Stimulated activated CD8-positive, alpha-beta memory T cell treated with anti-CD3 and anti-CD28 coated beads, Interleukin-15, amount 100 ng/mL, for 24 hours (primary cell): ENCODE data around the gene COPG1.
"Not testable (repeated sequence)": the region's sequence is repeated elsewhere in the genome, so short reads cannot be mapped to it uniquely, and the experiment has no call there.

Experiments used
- DNase-seq: peaks from one replicate; pipeline ENCODE4 v3.0.0-alpha.2; 2020; ENCODE audit warnings: low read depth

COPG1 gene

DNA sequence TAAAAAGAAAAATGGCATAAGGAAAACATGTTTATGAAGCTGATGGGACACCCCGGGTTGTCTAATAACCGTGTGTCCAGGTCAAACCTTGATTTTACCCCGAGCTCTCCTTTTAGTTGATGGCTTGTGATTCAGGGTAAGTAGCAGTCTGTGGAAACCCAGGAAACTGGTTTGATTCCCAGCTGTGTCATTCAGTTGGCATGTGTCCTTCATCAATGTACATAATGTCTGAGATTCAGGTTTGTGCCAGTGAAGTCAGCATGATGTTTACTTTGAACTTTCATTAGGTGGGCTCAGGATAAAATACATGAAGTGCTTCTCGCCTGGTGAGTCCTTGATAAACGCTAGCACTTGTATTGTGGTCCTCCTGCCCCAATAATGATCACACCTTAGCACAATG, 4.3 kb upstream of the COPG1 start:
- no peak for DNase-seq

GRCh38 chr3:129245641-129246306, 3.6 kb upstream of the COPG1 start:
- not testable (repeated sequence) for DNase-seq

DNA sequence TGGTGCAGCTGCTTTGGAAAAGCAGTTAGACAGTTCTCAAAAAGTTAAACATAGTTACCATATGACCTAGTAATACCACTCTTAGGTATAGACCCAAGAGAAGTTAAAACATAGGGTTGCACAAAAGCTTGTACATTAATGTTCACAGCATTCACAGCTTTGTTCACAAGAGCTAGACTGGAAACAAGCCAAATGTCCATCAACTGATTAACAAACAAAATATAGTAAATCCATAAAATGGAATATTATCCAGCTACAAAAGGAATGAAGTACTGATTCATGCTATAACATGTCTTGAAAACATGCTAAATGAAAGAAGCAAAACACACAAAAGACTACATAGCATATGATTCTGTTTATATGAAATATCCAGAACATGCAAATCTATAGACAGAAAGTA, 2.8 kb upstream of the COPG1 start:
- no peak for DNase-seq

DNA sequence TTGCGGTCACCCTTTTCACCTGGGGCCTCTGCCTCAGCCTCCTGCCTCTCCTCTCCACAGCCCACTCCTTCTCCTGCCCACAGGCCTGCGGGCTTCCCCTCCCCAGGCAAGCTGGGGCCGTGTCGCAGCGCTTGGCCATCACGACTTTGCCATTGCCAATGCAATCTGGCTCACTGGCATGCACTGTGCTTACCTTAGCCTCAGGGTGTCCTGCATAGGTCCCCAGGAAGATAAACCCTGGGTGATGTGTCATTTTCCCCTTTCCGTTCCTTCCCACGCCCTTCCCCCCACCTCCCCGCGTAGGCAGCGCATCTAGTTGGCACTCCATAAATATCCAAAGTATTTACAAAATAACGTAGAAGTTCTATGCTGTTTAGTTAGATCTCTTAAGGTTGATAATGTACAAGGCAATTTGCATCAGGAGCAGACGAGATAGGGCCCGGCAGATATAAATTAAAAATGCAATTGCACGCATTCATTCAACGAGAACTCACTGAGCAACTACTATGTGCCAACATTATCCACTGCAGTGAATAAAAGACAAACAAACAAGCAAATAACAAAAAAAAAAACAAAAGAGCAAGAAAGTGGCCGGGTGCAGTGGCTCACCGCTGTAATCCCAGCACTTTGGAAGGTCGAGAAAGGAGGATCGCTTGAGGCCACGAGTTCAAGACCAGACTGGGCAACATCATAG, 973 bp upstream of the COPG1 start:
- DNase-seq: no peak

DNA sequence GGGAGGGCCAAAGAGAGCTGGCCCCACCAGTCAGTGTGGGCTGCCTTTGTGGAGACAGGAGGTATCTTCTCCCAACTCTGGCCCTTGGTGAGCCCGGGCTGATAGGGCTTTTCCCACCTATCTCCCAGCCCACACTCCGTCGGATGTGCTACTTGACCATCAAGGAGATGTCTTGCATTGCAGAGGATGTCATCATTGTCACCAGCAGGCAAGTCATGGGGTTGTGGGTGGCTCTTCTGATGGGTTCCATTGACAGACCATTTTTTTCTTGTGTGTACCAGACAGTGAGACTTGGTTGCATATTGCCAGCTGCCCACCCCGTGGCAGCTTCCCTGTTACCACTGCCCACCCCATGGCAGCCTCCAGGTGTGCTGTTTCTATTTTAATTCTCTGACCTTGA, 3.3 kb downstream of the COPG1 start:
- DNase-seq: no peak

GRCh38 chr3:129254536-129255230, 5.3 kb downstream of the COPG1 start:
- DNase-seq: no peak

DNA sequence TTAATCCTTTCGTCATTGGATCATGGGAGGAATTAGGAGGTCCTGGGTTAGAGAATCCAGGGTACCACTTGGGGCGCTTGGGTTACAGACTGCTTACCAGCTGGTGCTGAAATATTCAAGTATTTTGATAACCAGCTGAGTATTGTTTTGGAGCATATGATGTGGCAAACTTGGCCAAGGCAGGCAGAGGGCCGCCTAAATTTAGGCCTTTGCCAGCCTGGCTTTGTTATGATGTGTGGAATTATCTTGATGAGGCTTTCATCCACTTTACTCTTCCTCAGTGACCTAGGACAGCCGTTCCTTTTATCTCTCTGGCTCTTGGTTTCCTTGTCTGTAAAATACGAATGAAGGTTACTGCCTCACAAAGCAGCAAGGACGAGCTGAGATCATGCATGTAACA, 6.9 kb downstream of the COPG1 start:
- DNase-seq: no peak

GRCh38 chr3:129257609-129258008, 8.2 kb downstream of the COPG1 start:
- no peak for DNase-seq

- no peak for DNase-seq
Observed at GRCh38 chr3:129259612-129260477, 10.4 kb downstream of the COPG1 start.

- DNase-seq: no peak
Observed at GRCh38 chr3:129260606-129261005, 11.2 kb downstream of the COPG1 start.

DNA sequence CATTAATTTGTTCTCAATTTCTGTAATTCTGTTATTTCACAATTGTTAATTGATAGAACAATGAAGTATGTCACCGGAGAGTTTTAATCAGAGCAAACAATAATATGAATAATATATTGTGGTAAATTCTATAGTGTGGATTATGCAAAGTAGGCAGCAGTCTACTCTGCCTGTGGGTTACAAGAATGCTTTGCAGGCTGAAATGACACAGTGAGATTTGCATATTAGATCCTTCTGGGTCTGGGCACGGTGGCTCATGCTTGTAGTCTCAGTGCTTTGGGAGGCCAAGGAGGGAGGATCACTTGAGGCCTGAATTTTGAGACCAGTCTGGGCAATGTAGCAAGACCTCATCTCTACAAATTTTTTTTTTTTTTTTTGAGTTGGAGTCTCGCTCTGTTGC, 12.5 kb downstream of the COPG1 start:
- no peak for DNase-seq

DNA sequence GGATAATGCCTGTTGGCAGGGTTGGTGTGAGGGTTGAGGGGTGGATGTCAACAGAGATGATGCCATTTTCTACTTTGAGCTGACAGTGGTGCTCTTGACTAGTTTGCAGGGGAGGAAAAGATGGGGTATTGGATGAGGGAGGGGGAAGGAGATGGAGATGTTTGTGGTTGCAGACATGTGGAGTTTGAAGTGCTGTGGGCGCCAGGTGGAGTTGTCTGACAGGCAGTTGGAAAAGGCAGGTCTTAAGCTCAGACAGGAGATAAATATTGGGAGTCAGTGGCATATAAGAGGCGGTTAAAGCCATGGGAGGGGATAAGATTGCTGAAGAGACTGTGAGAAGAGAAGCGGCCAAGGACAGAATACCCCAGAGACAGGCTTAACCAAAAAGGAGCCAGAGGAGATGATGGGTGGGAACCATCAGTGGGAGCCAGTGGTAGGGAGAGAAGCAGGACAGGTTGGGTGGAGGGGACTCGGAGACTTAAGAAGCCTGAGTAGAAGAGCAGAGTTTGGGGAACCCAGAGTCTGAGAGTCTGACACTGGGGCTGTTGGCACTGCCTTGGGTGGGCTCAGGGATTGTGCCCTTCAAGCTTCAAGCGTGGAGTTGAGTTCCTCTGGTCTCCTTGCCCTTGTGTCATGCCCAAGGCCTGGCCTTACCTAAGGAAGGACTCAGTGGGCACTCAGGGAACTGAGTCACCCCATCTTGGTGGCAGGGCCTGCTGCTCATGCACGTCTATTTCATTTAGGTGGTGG, 13.9 kb downstream of the COPG1 start:
- no peak for DNase-seq

DNA sequence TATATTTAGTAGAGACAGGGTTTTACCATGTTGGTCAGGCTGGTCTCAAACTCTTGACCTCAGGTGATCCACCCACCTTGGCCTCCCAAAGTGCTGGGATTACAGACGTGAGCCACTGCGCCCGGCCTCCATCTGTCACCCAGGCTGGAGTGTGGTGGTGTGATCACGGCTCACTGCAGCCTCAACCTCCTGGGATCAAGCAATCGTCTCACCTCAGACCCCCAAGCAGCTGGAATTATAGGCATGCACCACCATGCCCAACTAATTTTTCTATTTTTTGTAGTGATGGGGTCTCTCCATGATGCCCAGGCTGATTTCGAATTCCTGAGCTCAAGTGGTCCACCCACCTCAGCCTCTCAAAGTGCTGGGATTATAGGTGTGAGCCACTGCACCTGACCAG, 15.6 kb downstream of the COPG1 start:
- not testable (repeated sequence) for DNase-seq

DNA sequence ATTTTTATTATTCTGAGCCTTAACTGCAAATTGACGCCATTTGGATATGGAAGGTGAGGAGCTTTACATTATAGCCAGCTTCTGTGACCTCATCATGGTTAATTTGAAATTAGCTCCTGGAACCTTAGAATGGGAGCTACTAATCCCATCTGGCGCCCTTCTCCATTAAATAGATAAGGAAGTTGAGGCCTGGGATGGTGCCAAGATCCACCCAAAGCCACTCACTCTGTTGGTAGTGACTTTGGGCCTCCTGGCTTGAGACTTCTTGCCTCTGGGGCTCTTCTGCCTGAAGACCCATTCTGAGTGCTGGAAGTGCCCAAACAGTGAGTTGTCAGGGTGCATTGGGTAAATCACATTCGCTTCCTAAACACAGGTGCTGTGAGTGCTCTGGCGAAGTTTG, 17.2 kb downstream of the COPG1 start:
- no peak for DNase-seq

GRCh38 chr3:129268396-129268795, 19.0 kb downstream of the COPG1 start:
- DNase-seq: no peak

GRCh38 chr3:129271674-129272073, 22.3 kb downstream of the COPG1 start:
- DNase-seq: no peak

GRCh38 chr3:129276385-129276784, 27.0 kb downstream of the COPG1 start:
- DNase-seq: no peak

DNA sequence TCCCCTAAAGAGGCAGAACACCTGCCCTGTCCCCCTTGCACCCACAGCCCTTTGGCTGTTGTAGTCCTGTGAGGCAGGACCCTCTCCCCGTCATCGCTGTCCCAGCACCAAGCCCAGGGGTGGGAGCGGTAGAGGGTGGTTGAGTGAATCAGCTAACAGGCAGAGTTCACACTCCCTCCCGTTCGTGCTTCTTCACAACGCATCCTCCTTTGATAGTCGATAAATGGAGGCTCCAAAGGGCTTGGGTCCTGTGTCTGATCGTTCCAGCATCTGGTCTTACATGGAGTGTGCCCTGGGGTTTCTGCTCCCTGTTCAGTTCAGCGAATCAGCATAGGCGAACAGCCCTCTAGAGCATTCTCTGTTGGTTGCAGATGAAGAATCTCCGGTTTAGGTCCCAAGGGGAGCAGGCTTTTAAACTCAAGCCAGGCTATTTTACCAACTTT, 28.4 kb downstream of the COPG1 start:
- no peak for DNase-seq

- DNase-seq: peak; percentile 77
Observed at GRCh38 chr3:129278439-129278965, 29.1 kb downstream of the COPG1 start, which contains the start of gene HMCES. Gene HMCES, plus strand, starts transcription at chr3:129278870. Its CDS starts 863 bp downstream, at chr3:129279733.

DNA sequence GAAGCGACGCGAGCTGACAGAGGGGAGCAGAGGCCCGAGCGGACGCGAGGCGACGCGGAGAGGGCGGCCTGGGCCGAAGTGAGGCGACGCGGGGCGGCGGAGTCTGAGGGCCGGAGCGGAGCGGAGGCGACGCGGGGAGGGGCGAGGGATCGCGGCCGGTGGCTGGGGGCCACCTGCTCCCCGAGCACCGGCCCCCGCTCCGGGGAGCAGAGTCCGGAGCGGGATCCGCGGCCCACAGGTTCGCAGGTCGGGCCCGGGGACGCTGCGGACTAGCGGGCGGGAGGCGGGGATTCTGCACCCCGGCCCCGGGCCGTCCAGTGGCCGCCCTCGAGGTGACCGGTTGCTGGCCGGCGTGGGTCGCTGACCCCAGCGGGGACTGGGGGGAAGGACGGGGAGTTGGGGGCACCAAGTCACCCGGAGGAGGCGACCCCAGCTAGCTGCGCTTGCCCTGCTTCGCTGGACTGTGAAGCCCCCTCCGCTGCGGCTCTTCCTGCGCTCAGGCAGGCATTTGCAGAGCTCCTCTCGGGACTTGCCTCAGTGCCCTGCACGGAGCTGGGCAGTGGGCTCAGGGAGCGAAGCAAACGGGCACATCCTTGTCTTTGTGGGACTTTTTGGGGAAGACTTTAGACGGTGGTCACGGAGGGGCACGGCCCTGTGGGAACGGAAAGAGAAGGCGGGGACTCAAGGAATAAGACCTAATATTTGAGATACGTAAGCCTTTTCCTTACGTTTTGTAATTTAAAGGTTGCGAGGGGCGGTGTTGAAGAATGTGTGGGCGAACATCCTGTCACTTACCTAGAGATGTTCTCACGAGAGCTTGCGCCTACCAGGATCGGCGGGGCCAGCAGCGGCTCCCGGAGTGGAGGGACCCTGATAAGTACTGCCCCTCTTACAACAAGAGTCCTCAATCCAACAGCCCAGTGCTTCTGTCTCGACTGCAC, 29.8 kb downstream of the COPG1 start:
- DNase-seq: peak; percentile 14
